ENCODE results near the gene VTCN1. TPM values are rescaled to one million over a fixed set of nuclear protein-coding genes. Genes with fewer than 3 reads are reported as not detected.
"Not testable (repeated sequence)": the region's sequence is repeated elsewhere in the genome, so short reads cannot be mapped to it uniquely, and the experiment has no call there.

Gene VTCN1
- total RNA-seq, 1 donor = not detected

- H2AFZ ChIP-seq (ENCODE audit: low read length) = peak overlapping the region; percentile 93
Measured at GRCh38 chr1:117120774-117121588, 89.7 kb downstream of the VTCN1 start.

GRCh38 chr1:117119144-117119543 is 91.6 kb downstream of the VTCN1 start:
- not testable (repeated sequence) for H3K79me2 ChIP-seq (ENCODE audit: insufficient read depth, low read length); H2AFZ ChIP-seq (ENCODE audit: low read length); H3K36me3 ChIP-seq (ENCODE audit: insufficient read depth, low read length); H3K9me3 ChIP-seq (ENCODE audit: low read depth, low read length); H3K4me2 ChIP-seq (ENCODE audit: insufficient read depth, low read length); DNase-seq (ENCODE audit: insufficient read length, low spot score, missing footprints); H3K27me3 ChIP-seq (ENCODE audit: insufficient read depth, low read length); H4K20me1 ChIP-seq (ENCODE audit: insufficient read depth, low read length); H3K4me3 ChIP-seq (ENCODE audit: insufficient read depth, low read length); H3K27ac ChIP-seq (ENCODE audit: low read depth, low read length)
- peaks cover 11% of the 10 kb centered on the region for H3K4me1 ChIP-seq (ENCODE audit: insufficient read depth, low read length)

More at GRCh38 chr1:117120774-117121588, 89.7 kb downstream of the VTCN1 start:
- Histone ChIP-seq H3K27ac (ENCODE audit: low read depth, low read length) (peak overlapping the region; percentile 98), H3K4me2 (ENCODE audit: insufficient read depth, low read length) (peak overlapping the region; percentile 91), H3K79me2 (ENCODE audit: insufficient read depth, low read length) (no peaks in the 10 kb centered on the region), H4K20me1 (ENCODE audit: insufficient read depth, low read length) (no peaks in the 10 kb centered on the region), H3K27me3 (ENCODE audit: insufficient read depth, low read length) (peaks cover 14% of the 10 kb centered on the region), H3K4me1 (ENCODE audit: insufficient read depth, low read length) (peaks cover 11% of the 10 kb centered on the region), H3K36me3 (ENCODE audit: insufficient read depth, low read length) (no peaks in the 10 kb centered on the region), H3K4me3 (ENCODE audit: insufficient read depth, low read length) (peak overlapping the region; percentile 96), H3K9me3 (ENCODE audit: low read depth, low read length) (no peaks in the 10 kb centered on the region)
- no peak for DNase-seq (ENCODE audit: insufficient read length, low spot score, missing footprints)
- TF ChIP-seq CTCF (IDR thresholded peaks at IDR 0.05; ENCODE audit: extremely low read depth, low read depth, low read length) = no peak

- Histone ChIP-seq H3K4me2 (ENCODE audit: insufficient read depth, low read length) (no peak overlapping the region), H3K9me3 (ENCODE audit: low read depth, low read length) (no peaks in the 10 kb centered on the region), H3K4me1 (ENCODE audit: insufficient read depth, low read length) (peaks cover 11% of the 10 kb centered on the region), H4K20me1 (ENCODE audit: insufficient read depth, low read length) (no peaks in the 10 kb centered on the region), H3K27ac (ENCODE audit: low read depth, low read length) (no peak overlapping the region), H3K79me2 (ENCODE audit: insufficient read depth, low read length) (no peaks in the 10 kb centered on the region), H3K27me3 (ENCODE audit: insufficient read depth, low read length) (no peaks in the 10 kb centered on the region), H3K36me3 (ENCODE audit: insufficient read depth, low read length) (peaks cover 11% of the 10 kb centered on the region), H3K4me3 (ENCODE audit: insufficient read depth, low read length) (no peak overlapping the region), H2AFZ (ENCODE audit: low read length) (no peak overlapping the region)
- TF ChIP-seq CTCF (IDR thresholded peaks at IDR 0.05; ENCODE audit: extremely low read depth, low read depth, low read length) = no peak
- DNase-seq (ENCODE audit: insufficient read length, low spot score, missing footprints) = no peak
Measured at GRCh38 chr1:117118137-117118536, 92.6 kb downstream of the VTCN1 start.

GRCh38 chr1:117117697-117118096 is 93.0 kb downstream of the VTCN1 start:
- no peak overlapping the region for H3K4me2 ChIP-seq (ENCODE audit: insufficient read depth, low read length)
- no peaks in the 10 kb centered on the region for H3K27me3 ChIP-seq (ENCODE audit: insufficient read depth, low read length)
- no peak overlapping the region for H3K4me3 ChIP-seq (ENCODE audit: insufficient read depth, low read length)
- no peak for DNase-seq (ENCODE audit: insufficient read length, low spot score, missing footprints)
- H3K36me3 ChIP-seq (ENCODE audit: insufficient read depth, low read length) = peaks cover 11% of the 10 kb centered on the region
- H3K4me1 ChIP-seq (ENCODE audit: insufficient read depth, low read length) = peaks cover 11% of the 10 kb centered on the region
- H3K27ac ChIP-seq (ENCODE audit: low read depth, low read length) = no peak overlapping the region
- H3K9me3 ChIP-seq (ENCODE audit: low read depth, low read length) = no peaks in the 10 kb centered on the region
- no peak for TF ChIP-seq CTCF (IDR thresholded peaks at IDR 0.05; ENCODE audit: extremely low read depth, low read depth, low read length)
- H3K79me2 ChIP-seq (ENCODE audit: insufficient read depth, low read length) = no peaks in the 10 kb centered on the region
- no peaks in the 10 kb centered on the region for H4K20me1 ChIP-seq (ENCODE audit: insufficient read depth, low read length)
- H2AFZ ChIP-seq (ENCODE audit: low read length) = no peak overlapping the region

Measured in osteoblast (primary cell).